Upper lobe of left lung (tissue), 6 donors: ENCODE results near the gene EPPIN. TPM values are rescaled to one million over a fixed set of nuclear protein-coding genes. Genes with fewer than 3 reads are reported as not detected.

Experiments used
- ATAC-seq, 2 donors: fragments of 200-7000 bp; cut with Tn5 transposase; one replicate each; pipeline ENCODE4 v1.9.1; 2022; ENCODE audit warnings: mild to moderate bottlenecking in 2 of 2, moderate library complexity in 2 of 2; ENCODE audit not compliant: low FRiP score in 2 of 2
- DNase-seq, 2 donors: peaks; one replicate each; pipeline ENCODE4 v3.0.0-alpha.2; 2019 to 2020
- H3K27ac ChIP-seq, 4 donors: fragments of 200-600 bp; sonication (generic); one replicate each; pipeline ENCODE4 v1.5.1; 2016 to 2019
- H3K27me3 ChIP-seq, 4 donors: fragments of 200-600 bp; sonication (generic); one replicate each; pipeline ENCODE4 v1.5.1; 2017 to 2019
- H3K36me3 ChIP-seq, 4 donors: fragments of 200-600 bp; sonication (generic); one replicate each; pipeline ENCODE4 v1.5.1; 2016 to 2019
- H3K4me1 ChIP-seq, 4 donors: fragments of 200-600 bp; sonication (generic); one replicate each; pipeline ENCODE4 v1.5.1; 2018 to 2019
- H3K4me3 ChIP-seq, 4 donors: fragments of 200-600 bp; sonication (generic); one replicate each; pipeline ENCODE4 v1.5.1; 2017 to 2019; ENCODE audit warnings: mild to moderate bottlenecking in 2 of 4, moderate library complexity in 1 of 4
- H3K9me3 ChIP-seq, 4 donors: fragments of 200-600 bp; sonication (generic); one replicate each; pipeline ENCODE4 v1.5.1; 2018 to 2019
- CTCF ChIP-seq, 6 experiments: fragments of 450-650 bp in 4 of 6; fragments of 200-600 bp in 2 of 6; sonication (generic) in 2 of 6; IDR thresholded peaks; one replicate each; pipeline ENCODE4 v1.5.1; 2016 to 2019; ENCODE audit warnings: antibody characterized with exemption in 6 of 6
- EP300 ChIP-seq, 4 donors: sonication (generic); formaldehyde crosslinking; IDR thresholded peaks; one replicate each; pipeline ENCODE4 v1.5.1; 2017; ENCODE audit warnings: antibody characterized with exemption in 4 of 4, control low read depth in 2 of 4
- POLR2A ChIP-seq, 4 donors: fragments of 450-650 bp; IDR thresholded peaks; one replicate each; pipeline ENCODE4 v1.5.1; 2016 to 2017; ENCODE audit warnings: antibody characterized with exemption in 4 of 4, mild to moderate bottlenecking in 2 of 4
- POLR2AphosphoS5 ChIP-seq, 2 donors: sonication (generic); formaldehyde crosslinking; IDR thresholded peaks; one replicate each; pipeline ENCODE4 v1.5.1; 2017; ENCODE audit warnings: antibody characterized with exemption in 2 of 2
- WGBS, 2 donors: methylation state at CpG; one replicate each; pipeline ENCODE4 v1.1.5; 2017 to 2018; 5-methylcytosine and 5-hydroxymethylcytosine counted together
- total RNA-seq, 6 donors: library from RNA; depleted of rRNA in 4 of 6; stranded (reverse); fragments of >200 nt in 4 of 6; gene quantifications; one replicate each; pipeline versions ENCODE4 v1.1.0 to v1.2.1, GENCODE V29; 2016 to 2021
- donor health status: DM: no; HTN: no; CAD: no; lungs with moderate emphysema.
- donor health status: DM: no; HTN: yes; CAD: no; lungs with severe emphysema.

Gene EPPIN
- total RNA-seq, 6 donors from 2014 or later, result 0.15 to 3.7 (median 0.47) TPM; not detected in 3

GRCh38 chr20:45555198-45555597, 8.0 kb upstream of the EPPIN start:
- TF ChIP-seq POLR2AphosphoS5 (IDR thresholded peaks at IDR 0.05) (no peak), CTCF (IDR thresholded peaks at IDR 0.05) (no peak), EP300 (IDR thresholded peaks at IDR 0.05) (no peak)
- no peaks in the 10 kb centered on the region for H3K36me3 ChIP-seq
- H3K9me3 ChIP-seq, result no peaks in the 10 kb centered on the region
- WGBS, 2 donors, result 73 to 84% methylated on average over 1 of the region's 1 CpG
- no peak overlapping the region for H3K4me3 ChIP-seq
- H3K27ac ChIP-seq, result no peak overlapping the region
- H3K4me1 ChIP-seq, result no peaks in the 10 kb centered on the region
- H3K27me3 ChIP-seq, result no peaks in the 10 kb centered on the region
- ATAC-seq, result no peak
- DNase-seq, result no peak

GRCh38 chr20:45552456-45552855, 5.3 kb upstream of the EPPIN start:
- no peak overlapping the region for H3K27ac ChIP-seq
- TF ChIP-seq EP300 (IDR thresholded peaks at IDR 0.05) (no peak), POLR2AphosphoS5 (IDR thresholded peaks at IDR 0.05) (no peak), POLR2A (IDR thresholded peaks at IDR 0.05) (no peak), CTCF (IDR thresholded peaks at IDR 0.05) (no peak)
- ATAC-seq (no peak), DNase-seq (no peak)
- WGBS, 2 donors, result 76 to 85% methylated on average over 2 of the region's 2 CpGs
- no peaks in the 10 kb centered on the region for H3K27me3 ChIP-seq
- H3K9me3 ChIP-seq, result no peaks in the 10 kb centered on the region
- no peaks in the 10 kb centered on the region for H3K4me1 ChIP-seq
- H3K36me3 ChIP-seq, result no peaks in the 10 kb centered on the region
- no peak overlapping the region for H3K4me3 ChIP-seq

- no peaks in the 10 kb centered on the region for H3K27me3 ChIP-seq
- H3K36me3 ChIP-seq, result no peaks in the 10 kb centered on the region
- ATAC-seq (no peak), DNase-seq (no peak)
- H3K9me3 ChIP-seq, result no peaks in the 10 kb centered on the region
- H3K4me3 ChIP-seq, result no peak overlapping the region
- TF ChIP-seq EP300 (IDR thresholded peaks at IDR 0.05) (no peak), POLR2A (IDR thresholded peaks at IDR 0.05) (no peak), CTCF (IDR thresholded peaks at IDR 0.05) (no peak), POLR2AphosphoS5 (IDR thresholded peaks at IDR 0.05) (no peak)
- H3K27ac ChIP-seq, result no peak overlapping the region
- no peaks in the 10 kb centered on the region for H3K4me1 ChIP-seq
These were observed 3.6 kb upstream of the EPPIN start for GRCh38 chr20:45550765-45551164.

- no peak for DNase-seq
- Histone ChIP-seq H3K9me3 (no peaks in the 10 kb centered on the region), H3K4me3 (no peak overlapping the region)
These were observed 1.2 kb upstream of the EPPIN start for GRCh38 chr20:45548410-45548809.

More at GRCh38 chr20:45548410-45548809, 1.2 kb upstream of the EPPIN start:
- TF ChIP-seq EP300 (IDR thresholded peaks at IDR 0.05) (no peak), POLR2A (IDR thresholded peaks at IDR 0.05) (no peak), POLR2AphosphoS5 (IDR thresholded peaks at IDR 0.05) (no peak), CTCF (IDR thresholded peaks at IDR 0.05) (no peak)
- Histone ChIP-seq H3K27ac (no peak overlapping the region), H3K36me3 (no peaks in the 10 kb centered on the region), H3K27me3 (no peaks in the 10 kb centered on the region), H3K4me1 (no peaks in the 10 kb centered on the region)
- WGBS, 2 donors, result 92 to 94% methylated on average over 7 of the region's 7 CpGs
- no peak for ATAC-seq
